ENCODE results near the gene MAK.
A peak's percentile ranks its signal among the peaks of the same experiment; 100 is the strongest.
"Not testable (repeated sequence)": the region's sequence is repeated elsewhere in the genome, so short reads cannot be mapped to it uniquely, and the experiment has no call there.

Gene MAK, protein sequence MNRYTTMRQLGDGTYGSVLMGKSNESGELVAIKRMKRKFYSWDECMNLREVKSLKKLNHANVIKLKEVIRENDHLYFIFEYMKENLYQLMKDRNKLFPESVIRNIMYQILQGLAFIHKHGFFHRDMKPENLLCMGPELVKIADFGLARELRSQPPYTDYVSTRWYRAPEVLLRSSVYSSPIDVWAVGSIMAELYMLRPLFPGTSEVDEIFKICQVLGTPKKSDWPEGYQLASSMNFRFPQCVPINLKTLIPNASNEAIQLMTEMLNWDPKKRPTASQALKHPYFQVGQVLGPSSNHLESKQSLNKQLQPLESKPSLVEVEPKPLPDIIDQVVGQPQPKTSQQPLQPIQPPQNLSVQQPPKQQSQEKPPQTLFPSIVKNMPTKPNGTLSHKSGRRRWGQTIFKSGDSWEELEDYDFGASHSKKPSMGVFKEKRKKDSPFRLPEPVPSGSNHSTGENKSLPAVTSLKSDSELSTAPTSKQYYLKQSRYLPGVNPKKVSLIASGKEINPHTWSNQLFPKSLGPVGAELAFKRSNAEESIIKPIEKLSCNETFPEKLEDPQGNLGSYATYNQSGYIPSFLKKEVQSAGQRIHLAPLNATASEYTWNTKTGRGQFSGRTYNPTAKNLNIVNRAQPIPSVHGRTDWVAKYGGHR

GRCh38 chr6:10837995-10838793, at the start of gene MAK:
Gene MAK (minus strand): TSS chr6:10838539. CDS start chr6:10830648, 7,891 bp downstream.
- peak; percentile 85 for DNase-seq (ENCODE audit: low spot score)

DNA sequence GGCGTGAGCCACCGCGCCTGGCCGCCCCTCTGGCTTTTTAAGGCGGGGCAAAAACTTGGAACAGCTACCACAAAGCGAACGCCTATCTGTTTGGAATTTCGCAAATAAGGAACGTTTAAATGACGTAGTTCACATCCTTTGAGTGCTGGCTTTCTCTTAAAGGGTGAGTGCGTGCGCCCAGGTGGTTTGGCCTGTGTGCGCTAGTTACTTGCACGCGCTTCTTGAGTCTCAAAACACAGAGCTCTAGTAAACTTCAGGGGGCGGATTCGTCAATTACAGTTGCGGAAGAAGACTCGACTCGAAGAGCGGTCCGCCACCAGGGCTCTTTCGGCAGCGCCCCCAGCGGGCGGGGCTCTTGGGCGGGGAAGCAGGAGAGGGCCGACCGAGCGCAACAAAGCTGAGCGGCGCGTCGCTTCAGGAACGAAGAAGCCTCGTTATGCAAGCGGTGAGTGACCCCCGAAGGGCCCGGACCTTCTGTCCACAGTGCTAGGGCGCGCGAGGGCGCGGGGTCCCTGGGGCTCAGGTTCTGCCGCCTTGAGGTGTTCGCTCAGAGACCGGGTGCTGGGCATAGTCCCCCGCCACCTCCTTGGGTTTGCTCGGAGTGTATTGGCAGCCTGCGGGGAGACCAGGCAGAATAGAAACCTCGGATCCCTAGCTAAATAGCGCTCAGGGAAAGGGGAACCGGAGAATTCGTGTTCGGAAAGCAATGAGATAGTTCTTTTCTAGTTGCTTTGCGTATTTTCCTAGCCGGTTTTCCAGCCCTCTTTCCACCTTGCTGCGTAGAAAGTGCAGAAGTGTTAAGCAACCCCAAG, 48.6 kb upstream of the MAK start, which contains the start of gene SYCP2L:
TSS of gene SYCP2L (plus strand) at position 362 of the 812 bp plus-strand sequence. CDS start at position 437, 75 bp downstream.
- DNase-seq (ENCODE audit: low spot score) = no peak

GRCh38 chr6:10886365-10886690, 48.0 kb upstream of the MAK start:
- DNase-seq (ENCODE audit: low spot score) = not testable (repeated sequence)

DNA sequence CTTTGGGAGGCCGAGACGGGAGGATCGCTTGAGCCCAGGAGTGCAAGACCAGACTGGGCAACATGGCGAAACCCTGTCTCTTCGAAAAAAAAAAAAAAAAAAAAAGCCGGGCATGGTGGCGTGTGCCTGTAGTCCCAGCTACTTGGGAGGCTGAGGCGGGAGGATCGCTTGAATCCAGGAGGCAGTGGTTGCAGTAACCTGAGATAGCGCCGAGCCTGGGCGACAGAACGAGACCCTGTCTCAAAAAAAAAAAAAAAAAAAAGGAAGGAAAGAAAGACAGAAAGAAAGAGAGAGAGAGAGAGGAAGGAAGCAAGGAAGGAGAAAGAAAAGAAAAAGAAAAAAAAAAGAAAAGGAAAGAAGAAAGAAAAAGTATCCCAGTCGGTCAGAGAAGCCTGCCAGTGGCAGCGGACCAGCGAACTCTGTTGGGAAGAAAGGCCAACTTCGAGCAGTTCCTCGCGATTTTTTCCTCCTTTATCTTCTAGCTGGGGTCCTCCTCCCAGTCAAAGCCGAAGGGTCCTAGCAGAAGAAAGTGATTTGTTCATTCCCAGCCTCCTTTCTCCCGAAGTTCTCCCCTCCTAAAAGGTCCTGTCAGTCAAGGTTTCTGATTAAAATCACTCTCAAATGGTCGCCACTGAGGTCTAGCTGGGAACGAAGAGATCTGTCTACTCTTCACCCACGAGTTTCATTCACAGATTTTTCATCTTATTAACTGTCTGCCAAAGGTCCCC, 46.1 kb upstream of the MAK start:
- DNase-seq (ENCODE audit: low spot score) = no peak

- DNase-seq (ENCODE audit: low spot score) = no peak
These were observed 45.2 kb upstream of the MAK start for GRCh38 chr6:10883312-10884244.

GRCh38 chr6:10882657-10883171, 44.4 kb upstream of the MAK start:
- DNase-seq (ENCODE audit: low spot score) = no peak

DNA sequence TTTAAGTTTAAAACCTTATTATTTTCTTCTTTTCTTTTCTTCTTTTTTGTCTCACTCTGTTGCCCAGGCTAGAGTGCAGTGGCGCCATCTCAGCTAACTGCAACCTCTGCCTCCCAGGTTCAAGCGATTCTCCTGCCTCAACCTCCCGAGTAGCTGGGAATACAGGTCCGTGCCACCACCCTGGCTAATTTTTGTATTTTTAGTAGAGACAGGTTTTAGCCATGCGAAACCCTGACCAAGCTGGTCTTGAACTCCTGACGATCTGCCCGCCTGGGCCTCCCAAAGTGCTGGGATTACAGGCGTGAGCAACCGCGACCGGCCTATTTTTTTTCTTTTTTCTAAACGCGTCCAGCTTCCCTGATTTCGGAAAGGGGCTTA, 43.9 kb upstream of the MAK start:
- not testable (repeated sequence) for DNase-seq (ENCODE audit: low spot score)

DNA sequence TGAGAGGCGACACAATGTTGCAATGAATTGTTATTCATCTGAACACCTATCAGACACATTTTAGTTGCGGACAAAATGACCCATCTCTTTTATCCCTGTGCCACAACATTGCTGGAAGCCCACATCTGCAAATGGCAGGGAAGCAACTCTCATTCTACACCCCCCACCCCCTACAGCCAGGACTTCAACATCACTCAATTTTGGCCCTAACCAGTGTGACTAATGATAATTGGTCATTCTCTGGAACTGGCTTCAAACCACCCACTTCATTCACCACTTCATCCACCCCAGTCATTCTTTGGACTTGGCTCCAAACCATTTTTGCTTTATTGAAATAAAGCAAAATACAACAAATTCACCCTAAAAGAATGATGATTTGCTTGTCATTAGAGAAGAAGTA, 42.0 kb upstream of the MAK start:
- DNase-seq (ENCODE audit: low spot score) = no peak

GRCh38 chr6:10877871-10878270, 39.5 kb upstream of the MAK start:
- DNase-seq (ENCODE audit: low spot score) = no peak

DNA sequence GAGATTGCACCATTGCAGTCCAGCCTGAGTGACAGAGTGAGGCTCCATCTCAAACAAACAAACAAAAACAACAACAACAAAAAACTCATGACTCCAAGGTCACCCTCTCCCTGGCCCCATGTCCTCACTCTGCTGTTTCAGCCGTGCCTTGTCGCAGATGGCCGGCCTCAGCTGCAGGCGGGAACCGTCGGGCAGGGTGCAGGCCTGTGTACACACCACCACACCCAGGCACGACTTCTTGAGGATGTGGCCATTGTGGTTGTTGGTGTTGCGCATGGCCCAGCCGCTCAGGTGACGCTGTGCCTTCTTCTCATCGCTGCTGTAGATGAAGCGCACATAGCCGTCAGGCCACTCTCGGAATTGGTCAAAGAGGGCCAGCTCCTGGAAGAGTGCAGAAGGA, 38.7 kb upstream of the MAK start:
- DNase-seq (ENCODE audit: low spot score) = no peak

GRCh38 chr6:10875026-10875425, 36.7 kb upstream of the MAK start:
- DNase-seq (ENCODE audit: low spot score) = no peak

- no peak for DNase-seq (ENCODE audit: low spot score)
These were observed 35.9 kb upstream of the MAK start for GRCh38 chr6:10874207-10874606.

GRCh38 chr6:10873374-10873773, 35.0 kb upstream of the MAK start:
- no peak for DNase-seq (ENCODE audit: low spot score)

DNA sequence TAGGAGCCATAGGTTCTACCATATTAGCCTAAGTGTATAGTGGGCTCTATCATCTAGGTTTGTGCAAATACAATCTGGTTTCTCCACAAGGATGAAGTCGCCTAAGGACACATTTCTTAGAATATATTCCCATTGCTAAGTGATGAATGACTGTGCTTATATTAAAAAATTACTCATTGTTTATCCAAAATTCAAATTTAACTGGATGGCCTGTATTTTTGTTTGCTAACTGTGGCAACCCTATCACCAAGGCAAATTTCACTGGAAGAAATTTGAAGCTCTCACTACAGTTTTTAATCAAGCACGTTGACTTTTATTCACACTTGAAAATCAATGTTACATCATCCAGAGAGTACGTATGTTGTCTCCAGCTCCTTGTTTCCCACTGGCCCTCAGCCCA, 29.6 kb upstream of the MAK start:
- DNase-seq (ENCODE audit: low spot score) = no peak

DNA sequence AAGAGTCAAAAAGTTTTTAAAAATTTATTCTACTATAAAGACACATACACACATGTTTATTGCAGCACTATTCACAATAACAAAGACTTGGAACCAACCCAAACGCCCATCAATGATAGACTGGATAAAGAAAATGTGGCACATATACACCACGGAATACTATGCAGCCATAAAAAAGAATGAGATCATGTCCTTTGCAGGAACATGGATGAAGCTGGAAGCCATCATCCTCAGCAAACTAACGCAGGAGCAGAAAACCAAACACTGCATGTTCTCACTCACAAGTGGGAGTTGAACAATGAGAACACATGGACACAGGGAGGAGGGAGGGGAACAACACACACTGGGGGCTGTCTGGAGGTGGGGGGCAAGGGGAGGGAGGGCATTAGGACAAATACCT, 28.4 kb upstream of the MAK start:
- DNase-seq (ENCODE audit: low spot score) = not testable (repeated sequence)

DNA sequence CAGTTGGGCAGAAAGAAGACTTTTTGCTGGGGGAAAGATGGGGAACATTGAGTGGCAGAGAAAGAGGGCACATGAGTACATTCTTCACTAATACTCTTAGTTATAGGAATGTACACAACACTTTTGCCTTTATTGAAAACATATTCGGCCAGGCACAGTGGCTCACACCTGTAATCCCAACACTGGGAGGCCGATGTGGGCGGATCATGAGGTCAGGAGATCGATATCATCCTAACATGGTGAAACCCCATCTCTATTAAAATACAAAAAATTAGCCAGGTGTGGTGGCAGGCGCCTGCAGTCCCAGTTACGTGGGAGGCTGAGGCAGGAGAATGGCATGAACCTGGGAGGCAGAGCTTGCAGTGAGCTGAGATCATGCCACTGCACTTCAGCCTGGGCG, 24.7 kb upstream of the MAK start:
- DNase-seq (ENCODE audit: low spot score) = not testable (repeated sequence)

DNA sequence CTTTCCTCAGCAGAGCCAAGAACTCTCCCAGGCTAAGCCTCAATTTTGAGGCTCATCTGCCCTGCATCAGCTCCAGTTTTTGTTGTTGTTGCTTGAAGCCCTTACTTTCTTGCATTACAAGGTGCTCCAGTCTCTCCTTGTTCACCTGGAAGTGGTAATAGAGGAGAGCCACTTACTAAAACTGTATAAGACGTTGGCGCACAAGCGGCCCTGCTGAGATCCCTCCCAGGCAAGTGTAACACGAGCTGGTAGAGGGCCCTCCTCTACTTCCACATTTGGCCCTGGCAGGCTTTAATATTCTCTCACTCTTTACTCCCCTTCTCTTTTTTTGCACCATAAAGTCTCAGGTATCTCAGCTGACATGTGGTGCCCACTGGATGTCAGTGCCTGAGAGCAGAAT, 24.0 kb upstream of the MAK start:
- DNase-seq (ENCODE audit: low spot score) = no peak

DNA sequence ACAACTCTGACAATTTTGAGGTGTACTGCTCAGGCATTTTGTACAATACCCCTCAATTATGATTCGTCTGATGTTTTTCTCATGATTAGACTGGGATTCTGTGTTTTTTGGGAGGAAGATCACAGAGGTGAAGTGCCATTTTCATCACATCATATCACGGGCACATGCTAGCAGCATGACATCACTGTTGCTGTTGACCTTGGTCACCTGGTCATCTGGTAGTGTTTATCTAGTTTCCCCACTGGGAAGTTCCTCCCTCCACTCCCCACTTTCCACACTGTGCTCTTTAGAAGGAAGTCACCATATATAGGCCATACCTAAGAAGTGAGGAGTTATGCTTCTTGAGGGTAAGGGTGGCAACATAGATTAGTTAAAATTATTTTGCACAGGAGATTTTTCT, 22.7 kb upstream of the MAK start:
- no peak for DNase-seq (ENCODE audit: low spot score)

GRCh38 chr6:10857259-10857658, 18.9 kb upstream of the MAK start:
- no peak for DNase-seq (ENCODE audit: low spot score)
